ENCODE measurements around the gene ADCY1.

DNA sequence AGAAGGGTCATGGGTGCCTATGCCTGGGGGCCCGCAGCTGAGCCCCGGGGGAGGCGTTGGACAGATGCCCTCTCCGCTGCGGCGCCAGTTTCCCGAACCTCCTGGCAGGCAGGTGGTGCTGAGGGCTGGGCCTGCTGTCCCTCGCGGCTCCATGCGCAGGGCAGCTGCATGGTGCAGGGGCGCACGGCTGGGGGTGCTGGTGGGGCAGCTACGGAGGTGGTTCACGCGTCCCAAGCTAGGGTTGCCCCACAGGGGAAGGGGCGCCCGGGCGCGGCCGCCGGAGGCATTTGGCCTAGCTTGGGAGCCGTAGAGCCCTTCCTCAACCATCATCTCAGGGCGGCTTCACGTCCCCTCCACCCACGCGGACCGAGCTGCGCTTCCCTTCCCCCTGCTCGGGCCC, 152.7 kb downstream of the ADCY1 start:
- TF ChIP-seq, protein P1, sequence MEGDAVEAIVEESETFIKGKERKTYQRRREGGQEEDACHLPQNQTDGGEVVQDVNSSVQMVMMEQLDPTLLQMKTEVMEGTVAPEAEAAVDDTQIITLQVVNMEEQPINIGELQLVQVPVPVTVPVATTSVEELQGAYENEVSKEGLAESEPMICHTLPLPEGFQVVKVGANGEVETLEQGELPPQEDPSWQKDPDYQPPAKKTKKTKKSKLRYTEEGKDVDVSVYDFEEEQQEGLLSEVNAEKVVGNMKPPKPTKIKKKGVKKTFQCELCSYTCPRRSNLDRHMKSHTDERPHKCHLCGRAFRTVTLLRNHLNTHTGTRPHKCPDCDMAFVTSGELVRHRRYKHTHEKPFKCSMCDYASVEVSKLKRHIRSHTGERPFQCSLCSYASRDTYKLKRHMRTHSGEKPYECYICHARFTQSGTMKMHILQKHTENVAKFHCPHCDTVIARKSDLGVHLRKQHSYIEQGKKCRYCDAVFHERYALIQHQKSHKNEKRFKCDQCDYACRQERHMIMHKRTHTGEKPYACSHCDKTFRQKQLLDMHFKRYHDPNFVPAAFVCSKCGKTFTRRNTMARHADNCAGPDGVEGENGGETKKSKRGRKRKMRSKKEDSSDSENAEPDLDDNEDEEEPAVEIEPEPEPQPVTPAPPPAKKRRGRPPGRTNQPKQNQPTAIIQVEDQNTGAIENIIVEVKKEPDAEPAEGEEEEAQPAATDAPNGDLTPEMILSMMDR (IDR thresholded peaks at IDR 0.05) = no peak
- no peak for TF ChIP-seq EP300 (IDR thresholded peaks at IDR 0.05)
